ENCODE data around the gene NUCKS1. TPM values are rescaled to one million over a fixed set of nuclear protein-coding genes. Genes with fewer than 3 reads are reported as not detected.

Gene NUCKS1
- total and polyA plus RNA-seq, 2 of the 4 experiments (the other 2 are of a cell fraction): 37.9 to 103 TPM

GRCh38 chr1:205690122-205690756, 59.7 kb downstream of the NUCKS1 start:
- DNase-seq (no peak), ATAC-seq (ENCODE audit: low read depth) (no peak)
- no peaks in the 10 kb centered on the region for H4K20me1 ChIP-seq (ENCODE audit: insufficient read depth, low read length)
- H4K91ac ChIP-seq (ENCODE audit: insufficient read depth, low read depth, low read length): no peak overlapping the region
- no peaks in the 10 kb centered on the region for H3K4me1 ChIP-seq (ENCODE audit: control insufficient read depth, insufficient read depth, low read length)
- H2BK120ac ChIP-seq (ENCODE audit: low read depth, low read length): no peak overlapping the region
- no peak overlapping the region for H3K9ac ChIP-seq (ENCODE audit: low read depth, low read length)
- H3K56ac ChIP-seq (ENCODE audit: extremely low read depth, insufficient read depth, low read length): no peak overlapping the region
- H2BK5ac ChIP-seq (ENCODE audit: low read depth, low read length, poor library complexity, severe bottlenecking): no peak overlapping the region
- H2BK15ac ChIP-seq (ENCODE audit: low read depth, low read length): no peak overlapping the region
- H3K4me2 ChIP-seq (ENCODE audit: low read depth, low read length): no peak overlapping the region
- WGBS, 2 experiments (ENCODE audit: extremely low coverage in 2 of 2, insufficient read length in 1 of 2): no CpG with 5 or more reads among the region's 8 CpGs
- no peaks in the 10 kb centered on the region for H3K9me1 ChIP-seq (ENCODE audit: insufficient read depth, low read length)
- no peak overlapping the region for H3K23ac ChIP-seq (ENCODE audit: low read depth, low read length)
- intact Hi-C loops (cut with micrococcal nuclease) (no loop called here), dilution Hi-C loops (cut with HindIII; ENCODE audit: low sequenced_read_pairs, unreplicated experiment) (no loop called here), in situ Hi-C loops (cut with MboI; ENCODE audit: low sequenced_read_pairs) (no loop called here)
- H3K18ac ChIP-seq (ENCODE audit: low read depth, low read length): no peak overlapping the region
- ChIA-PET CTCF (no interaction called here), POLR2A (ENCODE audit: unreplicated experiment) (no interaction called here)
- no peak overlapping the region for H2AK9ac ChIP-seq (replicated peaks; ENCODE audit: low read depth, low read length, poor library complexity)
- no peak overlapping the region for H4K8ac ChIP-seq (ENCODE audit: low read depth in 2 of 2, low read length in 2 of 2)
- TF ChIP-seq RCOR1 (IDR thresholded peaks at IDR 0.05; ENCODE audit: insufficient replicate concordance, low read length): no peak
- TF ChIP-seq CHD1 (IDR thresholded peaks at IDR 0.05; ENCODE audit: low read depth, low read length): no peak
- TF ChIP-seq NFE2L2 (IDR thresholded peaks at IDR 0.05; ENCODE audit: low read depth, low read length): no peak
- no peak for TF ChIP-seq RAD21 (IDR thresholded peaks at IDR 0.05; ENCODE audit: low read length)
- no peak for TF ChIP-seq RFX5 (IDR thresholded peaks at IDR 0.05; ENCODE audit: low read depth, low read length)
- TF ChIP-seq MAZ (IDR thresholded peaks at IDR 0.05; ENCODE audit: borderline replicate concordance, low read depth, low read length): no peak
- no peak for TF ChIP-seq USF2 (IDR thresholded peaks at IDR 0.05; ENCODE audit: low read depth, low read length)
- TF ChIP-seq FOS (IDR thresholded peaks at IDR 0.05; ENCODE audit: low read depth, low read length): no peak
- no peak for TF ChIP-seq POLR2A (IDR thresholded peaks at IDR 0.05; ENCODE audit: low read depth, low read length)
- no peak for TF ChIP-seq BHLHE40 (IDR thresholded peaks at IDR 0.05; ENCODE audit: low read depth, low read length)
- no peak for TF ChIP-seq CEBPB (IDR thresholded peaks at IDR 0.05; ENCODE audit: low read depth, low read length)
- no peak for TF ChIP-seq ELK1 (IDR thresholded peaks at IDR 0.05; ENCODE audit: borderline replicate concordance, low read depth, low read length)
- TF ChIP-seq MAFK (IDR thresholded peaks at IDR 0.05; ENCODE audit: low read depth, low read length): no peak
- H2AFZ ChIP-seq (replicated peaks; ENCODE audit: low read length, poor library complexity): no peak overlapping the region
- no peak overlapping the region for H2AK5ac ChIP-seq (ENCODE audit: low read depth, low read length)
- H2BK20ac ChIP-seq (ENCODE audit: low read depth, low read length): no peak overlapping the region
- H3K27ac ChIP-seq (ENCODE audit: insufficient read depth, low read length): no peak overlapping the region
- H3K14ac ChIP-seq (replicated peaks; ENCODE audit: low read depth, low read length): no peak overlapping the region
- H3K27me3 ChIP-seq (ENCODE audit: control insufficient read depth, insufficient read depth, low read length): peaks cover 23% of the 10 kb centered on the region
- no peaks in the 10 kb centered on the region for H3K36me3 ChIP-seq (ENCODE audit: control insufficient read depth, insufficient read depth, low read length)
- H3K9me3 ChIP-seq (ENCODE audit: control insufficient read depth, insufficient read depth, low read length): no peaks in the 10 kb centered on the region
- no peaks in the 10 kb centered on the region for H3K79me1 ChIP-seq (ENCODE audit: low read depth in 1 of 2, low read length in 2 of 2)
- no peak overlapping the region for H3K4me3 ChIP-seq (ENCODE audit: insufficient read depth, low read depth, low read length)
- no peak overlapping the region for H4K5ac ChIP-seq (ENCODE audit: low read depth, low read length)
- H3K4ac ChIP-seq (ENCODE audit: low read depth, low read length): no peak overlapping the region
- BruUV-seq (replicated peaks): no TSS peak

All from IMR-90 (cell line).